NCI-H446 (cell line): ENCODE measurements around the gene LDOC1.
"Not testable (repeated sequence)": the region's sequence is repeated elsewhere in the genome, so short reads cannot be mapped to it uniquely, and the experiment has no call there.

ENCODE experiments used
- DNase-seq, 2 experiments: peaks; one replicate each; lab custom pipeline; 2025; lab: John Stamatoyannopoulos, UW

LDOC1 gene

GRCh38 chrX:141176586-141177451 is at the start of gene LDOC1:
Gene LDOC1 (minus strand): TSS chrX:141177129. CDS start chrX:141177021, 108 bp downstream.
- DNase-seq: no peak

GRCh38 chrX:141221611-141222010 is 44.7 kb upstream of the LDOC1 start:
- no peak for DNase-seq

GRCh38 chrX:141220342-141221008 is 43.5 kb upstream of the LDOC1 start:
- no peak for DNase-seq

- no peak for DNase-seq
These were observed 37.3 kb upstream of the LDOC1 start for GRCh38 chrX:141214196-141214595.

- no peak for DNase-seq
These were observed 25.0 kb upstream of the LDOC1 start for GRCh38 chrX:141201962-141202361.

- DNase-seq: not testable (repeated sequence)
These were observed 11.6 kb upstream of the LDOC1 start for GRCh38 chrX:141188573-141188972.

GRCh38 chrX:141185366-141185765 is 8.4 kb upstream of the LDOC1 start:
- no peak for DNase-seq

- no peak for DNase-seq
These were observed 6.1 kb upstream of the LDOC1 start for GRCh38 chrX:141183000-141183399.

GRCh38 chrX:141180851-141181250 is 3.9 kb upstream of the LDOC1 start:
- no peak for DNase-seq

- DNase-seq: no peak
These were observed 1.1 kb downstream of the LDOC1 start for GRCh38 chrX:141175786-141176185.

- DNase-seq: no peak
These were observed 12.5 kb downstream of the LDOC1 start for GRCh38 chrX:141164406-141164805.

GRCh38 chrX:141158084-141158483 is 18.8 kb downstream of the LDOC1 start:
- no peak for DNase-seq

- not testable (repeated sequence) for DNase-seq
These were observed 21.7 kb downstream of the LDOC1 start for GRCh38 chrX:141155231-141155630.

GRCh38 chrX:141142946-141143345 is 34.0 kb downstream of the LDOC1 start:
- DNase-seq: no peak

- no peak for DNase-seq
These were observed 43.7 kb downstream of the LDOC1 start for GRCh38 chrX:141133272-141133671.

GRCh38 chrX:141127146-141127545 is 49.8 kb downstream of the LDOC1 start:
- no peak for DNase-seq
